Mesendoderm (in vitro differentiated cells): ENCODE data around the gene EIF1.

Experiments
- DNase-seq: peaks from one replicate; pipeline ENCODE4 v3.0.0; 2013
- H2AK5ac ChIP-seq: 2 replicates; pipeline ENCODE4 v1.6.1; 2013; ENCODE audit warnings: low read length, inconsistent platforms
- H2BK120ac ChIP-seq: 2 replicates; pipeline ENCODE4 v1.6.1; 2013; ENCODE audit warnings: low read depth, mild to moderate bottlenecking, low read length, moderate library complexity, mixed read lengths
- H2BK15ac ChIP-seq: replicated peaks from 2 replicates; pipeline ENCODE4 v1.6.1; 2013; ENCODE audit warnings: low read depth, mild to moderate bottlenecking, moderate library complexity
- H2BK5ac ChIP-seq: 2 replicates; pipeline ENCODE4 v1.6.1; 2013; ENCODE audit warnings: low read length, inconsistent platforms
- H3K18ac ChIP-seq: 2 replicates; pipeline ENCODE4 v1.6.1; 2013; ENCODE audit warnings: mild to moderate bottlenecking, low read length, mixed read lengths
- H3K23ac ChIP-seq: one replicate; pipeline ENCODE4 v1.6.1; 2013; ENCODE audit warnings: low read length
- H3K27ac ChIP-seq: 2 replicates; pipeline ENCODE4 v1.5.1; 2013; ENCODE audit warnings: low read depth, mild to moderate bottlenecking, inconsistent platforms, low read length, moderate library complexity
- H3K27me3 ChIP-seq: 2 replicates; pipeline ENCODE4 v1.6.1; 2013; ENCODE audit warnings: low read length, control low read depth, mild to moderate bottlenecking, inconsistent platforms; ENCODE audit not compliant: insufficient read depth, poor library complexity
- H3K36me3 ChIP-seq: 2 replicates; pipeline ENCODE4 v1.6.1; 2013; ENCODE audit warnings: low read length, inconsistent platforms; ENCODE audit not compliant: control insufficient read depth, insufficient read depth
- H3K4ac ChIP-seq: one replicate; pipeline ENCODE4 v1.6.1; 2013; ENCODE audit warnings: low read depth, mild to moderate bottlenecking, low read length, moderate library complexity
- H3K4me1 ChIP-seq: 2 replicates; pipeline ENCODE4 v1.6.1; 2013; ENCODE audit warnings: low read depth, low read length, inconsistent platforms; ENCODE audit not compliant: control insufficient read depth
- H3K4me2 ChIP-seq: 2 replicates; pipeline ENCODE4 v1.6.1; 2013; ENCODE audit warnings: low read length
- H3K4me3 ChIP-seq: 2 replicates; pipeline ENCODE4 v1.5.1; 2013; ENCODE audit warnings: mild to moderate bottlenecking, low read length
- H3K56ac ChIP-seq: one replicate; pipeline ENCODE4 v1.6.1; 2013; ENCODE audit warnings: low read length
- H3K79me1 ChIP-seq: 2 replicates; pipeline ENCODE4 v1.6.1; 2013; ENCODE audit warnings: low read length, inconsistent platforms
- H3K79me2 ChIP-seq: 2 replicates; pipeline ENCODE4 v1.6.1; 2013; ENCODE audit warnings: mild to moderate bottlenecking, low read length; ENCODE audit not compliant: control insufficient read depth, insufficient read depth
- H3K9ac ChIP-seq: 2 replicates; pipeline ENCODE4 v1.6.1; 2013; ENCODE audit warnings: low read length, inconsistent platforms
- H4K5ac ChIP-seq: one replicate; pipeline ENCODE4 v1.6.1; 2013; ENCODE audit warnings: low read length
- H4K8ac ChIP-seq: one replicate; pipeline ENCODE4 v1.6.1; 2013; ENCODE audit warnings: low read depth, mild to moderate bottlenecking, control low read depth, low read length, moderate library complexity
- WGBS: extraction: QIAGEN DNeasy Blood & Tissue Kit; methylation state at CpG from one replicate; pipeline ENCODE4 v1.1.7; 2013; ENCODE audit warnings: low lambda C conversion rate, missing lambda C conversion rate; ENCODE audit not compliant: insufficient coverage; ENCODE audit errors: extremely low coverage; 5-methylcytosine and 5-hydroxymethylcytosine counted together

EIF1 gene

GRCh38 chr17:41702712-41703111 is 14.0 kb downstream of the EIF1 start:
- no peak for DNase-seq
- no peak overlapping the region for H3K4me3 ChIP-seq
- H2BK15ac ChIP-seq = no peak overlapping the region
- no CpG with 5 or more reads among the region's 8 CpGs for WGBS
- no peak overlapping the region for H2AK5ac ChIP-seq
- H4K5ac ChIP-seq = no peak overlapping the region
- no peak overlapping the region for H3K4me2 ChIP-seq
- no peak overlapping the region for H3K23ac ChIP-seq
- H4K8ac ChIP-seq = no peak overlapping the region
- H3K27ac ChIP-seq = no peak overlapping the region
- H3K79me2 ChIP-seq = no peaks in the 10 kb centered on the region
- H3K79me1 ChIP-seq = no peaks in the 10 kb centered on the region
- H3K18ac ChIP-seq = no peak overlapping the region
- H3K27me3 ChIP-seq = no peaks in the 10 kb centered on the region
- peaks cover 5% of the 10 kb centered on the region for H3K4me1 ChIP-seq
- no peaks in the 10 kb centered on the region for H3K36me3 ChIP-seq
- no peak overlapping the region for H3K56ac ChIP-seq
- no peak overlapping the region for H2BK120ac ChIP-seq
- no peak overlapping the region for H2BK5ac ChIP-seq
- no peak overlapping the region for H3K4ac ChIP-seq
- H3K9ac ChIP-seq = no peak overlapping the region

- Histone ChIP-seq H3K4me1 (peaks cover 5% of the 10 kb centered on the region), H3K18ac (no peak overlapping the region), H2BK5ac (no peak overlapping the region), H2BK15ac (no peak overlapping the region), H3K4ac (no peak overlapping the region), H2AK5ac (no peak overlapping the region), H3K56ac (peak overlapping the region; percentile 42), H3K79me2 (no peaks in the 10 kb centered on the region), H3K79me1 (no peaks in the 10 kb centered on the region), H3K9ac (peak overlapping the region; percentile 27), H3K4me2 (no peak overlapping the region), H3K27me3 (no peaks in the 10 kb centered on the region), H2BK120ac (no peak overlapping the region), H4K5ac (no peak overlapping the region), H3K36me3 (no peaks in the 10 kb centered on the region), H3K4me3 (no peak overlapping the region), H4K8ac (no peak overlapping the region), H3K27ac (no peak overlapping the region), H3K23ac (no peak overlapping the region)
- DNase-seq = no peak
- WGBS = no CpG with 5 or more reads among the region's 13 CpGs
These were observed 16.7 kb downstream of the EIF1 start for GRCh38 chr17:41705271-41705991.

- Histone ChIP-seq H2BK120ac (no peak overlapping the region), H3K27me3 (no peaks in the 10 kb centered on the region), H3K56ac (no peak overlapping the region), H3K18ac (no peak overlapping the region), H2BK15ac (no peak overlapping the region), H3K27ac (no peak overlapping the region), H3K4ac (no peak overlapping the region), H3K4me2 (no peak overlapping the region), H3K36me3 (no peaks in the 10 kb centered on the region), H3K9ac (no peak overlapping the region), H2AK5ac (no peak overlapping the region), H3K4me3 (no peak overlapping the region), H4K8ac (no peak overlapping the region), H2BK5ac (no peak overlapping the region), H3K79me2 (no peaks in the 10 kb centered on the region), H3K79me1 (no peaks in the 10 kb centered on the region), H4K5ac (no peak overlapping the region), H3K23ac (no peak overlapping the region), H3K4me1 (peaks cover 5% of the 10 kb centered on the region)
- no peak for DNase-seq
- no CpG with 5 or more reads among the region's 10 CpGs for WGBS
These were observed 19.4 kb downstream of the EIF1 start for GRCh38 chr17:41707803-41708669.

GRCh38 chr17:41710472-41711090 is 21.9 kb downstream of the EIF1 start:
- Histone ChIP-seq H4K5ac (no peak overlapping the region), H3K4me1 (no peaks in the 10 kb centered on the region), H4K8ac (no peak overlapping the region), H3K9ac (no peak overlapping the region), H3K36me3 (no peaks in the 10 kb centered on the region), H2BK120ac (no peak overlapping the region), H3K4me3 (no peak overlapping the region), H3K56ac (no peak overlapping the region), H3K4ac (no peak overlapping the region), H3K79me1 (no peaks in the 10 kb centered on the region), H2BK5ac (no peak overlapping the region), H3K27me3 (no peaks in the 10 kb centered on the region), H2BK15ac (no peak overlapping the region), H3K4me2 (no peak overlapping the region), H2AK5ac (no peak overlapping the region), H3K23ac (no peak overlapping the region), H3K79me2 (no peaks in the 10 kb centered on the region), H3K18ac (no peak overlapping the region), H3K27ac (no peak overlapping the region)
- DNase-seq = no peak
- no CpG with 5 or more reads among the region's 8 CpGs for WGBS

- H4K5ac ChIP-seq = no peak within 1 kb of the TSS
- H3K4me1 ChIP-seq = no peaks in the 10 kb centered on the region
- no peak within 1 kb of the TSS for H2BK120ac ChIP-seq
- H3K27me3 ChIP-seq = no peaks in the 10 kb centered on the region
- no peak within 1 kb of the TSS for H3K56ac ChIP-seq
- no peak within 1 kb of the TSS for H2AK5ac ChIP-seq
- no peak within 1 kb of the TSS for H3K23ac ChIP-seq
- H3K27ac ChIP-seq = no peak within 1 kb of the TSS
- H3K4me3 ChIP-seq = no peak within 1 kb of the TSS
- H3K79me1 ChIP-seq = no peaks in the 10 kb centered on the region
- no peak within 1 kb of the TSS for H3K18ac ChIP-seq
- no peak for DNase-seq
- H2BK5ac ChIP-seq = no peak within 1 kb of the TSS
- no peak within 1 kb of the TSS for H3K4ac ChIP-seq
- H3K4me2 ChIP-seq = no peak within 1 kb of the TSS
- WGBS = no CpG with 5 or more reads among the region's 12 CpGs
- no peaks in the 10 kb centered on the region for H3K36me3 ChIP-seq
- H3K9ac ChIP-seq = no peak within 1 kb of the TSS
- H3K79me2 ChIP-seq = no peaks in the 10 kb centered on the region
- H4K8ac ChIP-seq = no peak within 1 kb of the TSS
- H2BK15ac ChIP-seq = no peak within 1 kb of the TSS
These were observed 23.1 kb downstream of the EIF1 start, which contains the start of gene GAST for GRCh38 chr17:41711669-41712400. Gene GAST (plus strand): TSS chr17:41712331. CDS start chr17:41715437, 3,106 bp downstream.
